ENCODE measurements around the gene ZNF281. TPM values are rescaled to one million over a fixed set of nuclear protein-coding genes. Genes with fewer than 3 reads are reported as not detected.

Gene ZNF281
- total RNA-seq, 1 donor from 2014 or later, result 47.1 TPM

GRCh38 chr1:200410566-200410878 lies 686 bp upstream of the ZNF281 start:
- Mint-ChIP-seq H3K9me3 (peaks cover 22% of the 10 kb centered on the region), H3K4me3 (peak overlapping the region; percentile 99), H3K27ac (peak overlapping the region; percentile 18), H3K27me3 (ENCODE audit: insufficient read depth, low read depth) (peaks cover 5% of the 10 kb centered on the region), H3K4me1 (peaks cover 41% of the 10 kb centered on the region), H3K36me3 (peaks cover 38% of the 10 kb centered on the region)
- peaks cover 37% of the 10 kb centered on the region for H4K20me1 ChIP-seq (ENCODE audit: low read depth)
- peaks cover 14% of the 10 kb centered on the region for H3K36me3 ChIP-seq
- H2AFZ ChIP-seq (replicated peaks), result peak overlapping the region; percentile 79
- H3K4me1 ChIP-seq, result peaks cover 33% of the 10 kb centered on the region
- peak; percentile 52 for DNase-seq (ENCODE audit: low spot score)
- TF ChIP-seq EZH2phosphoT487 (IDR thresholded peaks at IDR 0.05), result no peak
- TF ChIP-seq CTCF (IDR thresholded peaks at IDR 0.05), result no peak
- no peak for TF ChIP-seq EZH2 (IDR thresholded peaks at IDR 0.05)
- no peaks in the 10 kb centered on the region for H3K27me3 ChIP-seq
- peaks cover 54% of the 10 kb centered on the region for H3K79me2 ChIP-seq (ENCODE audit: low read depth)
- H3K27ac ChIP-seq, result no peak overlapping the region
- H3F3A ChIP-seq (ENCODE audit: low read depth), result peaks cover 23% of the 10 kb centered on the region
- peak overlapping the region; percentile 86 for H3K4me3 ChIP-seq
- no peaks in the 10 kb centered on the region for H3K9me3 ChIP-seq (ENCODE audit: low read depth)
- peak overlapping the region; percentile 85 for H3K4me2 ChIP-seq
- no peak overlapping the region for H3K9ac ChIP-seq

GRCh38 chr1:200409203-200409760 lies 554 bp downstream of the ZNF281 start:
- Histone ChIP-seq H3K4me3 (peak overlapping the region; percentile 86), H3F3A (ENCODE audit: low read depth) (peaks cover 23% of the 10 kb centered on the region), H3K9me3 (ENCODE audit: low read depth) (no peaks in the 10 kb centered on the region), H4K20me1 (ENCODE audit: low read depth) (peaks cover 44% of the 10 kb centered on the region), H3K27ac (no peak overlapping the region), H3K9ac (peak overlapping the region; percentile 77), H3K36me3 (peaks cover 15% of the 10 kb centered on the region), H3K4me2 (peak overlapping the region; percentile 77), H2AFZ (replicated peaks) (peak overlapping the region; percentile 98), H3K79me2 (ENCODE audit: low read depth) (peaks cover 66% of the 10 kb centered on the region), H3K27me3 (no peaks in the 10 kb centered on the region), H3K4me1 (peaks cover 33% of the 10 kb centered on the region)
- peaks cover 41% of the 10 kb centered on the region for H3K4me1 Mint-ChIP-seq
- H3K9me3 Mint-ChIP-seq, result peaks cover 22% of the 10 kb centered on the region
- TF ChIP-seq EZH2 (IDR thresholded peaks at IDR 0.05), result no peak
- no peak for TF ChIP-seq CTCF (IDR thresholded peaks at IDR 0.05)
- no peak for TF ChIP-seq EZH2phosphoT487 (IDR thresholded peaks at IDR 0.05)
- H3K27ac Mint-ChIP-seq, result no peak overlapping the region
- peaks cover 5% of the 10 kb centered on the region for H3K27me3 Mint-ChIP-seq (ENCODE audit: insufficient read depth, low read depth)
- DNase-seq (ENCODE audit: low spot score), result peak; percentile 39
- H3K36me3 Mint-ChIP-seq, result peaks cover 46% of the 10 kb centered on the region
- peak overlapping the region; percentile 99 for H3K4me3 Mint-ChIP-seq

GRCh38 chr1:200406161-200406797 lies 3.6 kb downstream of the ZNF281 start:
- Histone ChIP-seq H3K36me3 (peaks cover 20% of the 10 kb centered on the region), H3K79me2 (ENCODE audit: low read depth) (peaks cover 83% of the 10 kb centered on the region)
- H3K27ac Mint-ChIP-seq, result no peak overlapping the region

More at GRCh38 chr1:200406161-200406797, 3.6 kb downstream of the ZNF281 start:
- Mint-ChIP-seq H3K9me3 (peaks cover 20% of the 10 kb centered on the region), H3K36me3 (peaks cover 54% of the 10 kb centered on the region), H3K4me3 (no peak overlapping the region), H3K4me1 (peaks cover 37% of the 10 kb centered on the region), H3K27me3 (ENCODE audit: insufficient read depth, low read depth) (peaks cover 4% of the 10 kb centered on the region)
- TF ChIP-seq CTCF (IDR thresholded peaks at IDR 0.05) (no peak), EZH2 (IDR thresholded peaks at IDR 0.05) (no peak), EZH2phosphoT487 (IDR thresholded peaks at IDR 0.05) (no peak)
- H4K20me1 ChIP-seq (ENCODE audit: low read depth), result peaks cover 64% of the 10 kb centered on the region
- peak overlapping the region; percentile 3 for H3K9ac ChIP-seq
- DNase-seq (ENCODE audit: low spot score), result no peak
- no peak overlapping the region for H2AFZ ChIP-seq (replicated peaks)
- H3K27ac ChIP-seq, result no peak overlapping the region
- H3K4me1 ChIP-seq, result peaks cover 27% of the 10 kb centered on the region
- H3F3A ChIP-seq (ENCODE audit: low read depth), result peaks cover 11% of the 10 kb centered on the region
- peak overlapping the region; percentile 35 for H3K4me3 ChIP-seq
- H3K27me3 ChIP-seq, result no peaks in the 10 kb centered on the region
- no peaks in the 10 kb centered on the region for H3K9me3 ChIP-seq (ENCODE audit: low read depth)
- H3K4me2 ChIP-seq, result peak overlapping the region; percentile 77
